Thyroid gland (tissue), 4 donors: ENCODE measurements around the gene CNPY4. TPM values are rescaled to one million over a fixed set of nuclear protein-coding genes. Genes with fewer than 3 reads are reported as not detected.

Source experiments
- DNase-seq, 2 donors: peaks; one replicate each; pipeline ENCODE4 v3.0.0-alpha.2; 2019
- H3K27ac ChIP-seq, 3 donors: fragments of 200-600 bp; sonication (generic); 1 replicate in 2 of 3; 2 replicates in 1 of 3; pipeline ENCODE4 v1.5.1; 2016 to 2019; ENCODE audit warnings: mild to moderate bottlenecking in 1 of 3, moderate library complexity in 1 of 3
- H3K27me3 ChIP-seq: fragments of 200-600 bp; sonication (generic); one replicate; pipeline ENCODE4 v1.5.1; 2019
- H3K36me3 ChIP-seq, 2 donors: fragments of 200-600 bp; sonication (generic); one replicate each; pipeline ENCODE4 v1.5.1; 2016 to 2019
- H3K4me1 ChIP-seq, 2 donors: fragments of 200-600 bp; sonication (generic); one replicate each; pipeline ENCODE4 v1.5.1; 2017 to 2019
- H3K4me3 ChIP-seq, 3 donors: fragments of 200-600 bp; sonication (generic); replicated peaks in 1 of 3; 1 replicate in 2 of 3; 2 replicates in 1 of 3; pipeline ENCODE4 v1.5.1; 2016; ENCODE audit warnings: mild to moderate bottlenecking in 1 of 3
- H3K9me3 ChIP-seq: fragments of 200-600 bp; sonication (generic); one replicate; pipeline ENCODE4 v1.5.1; 2017
- POLR2A ChIP-seq, 2 donors: fragments of 450-650 bp; IDR thresholded peaks; one replicate each; pipeline ENCODE4 v1.6.1; 2017; ENCODE audit warnings: antibody characterized with exemption in 2 of 2, mild to moderate bottlenecking in 2 of 2, moderate library complexity in 1 of 2
- WGBS, 2 donors: methylation state at CpG; one replicate each; pipeline ENCODE4 v1.1.5; 2017; 5-methylcytosine and 5-hydroxymethylcytosine counted together
- intact Hi-C: fragments of 100-400 bp; cut with DNase I; formaldehyde crosslinking; loops from one replicate; pipeline ENCODE4 v1.15.1; 2023
- total RNA-seq, 4 donors: library from RNA; depleted of rRNA; stranded (reverse); fragments of >200 nt; gene quantifications; one replicate each; pipeline ENCODE4 v1.2.3, GENCODE V29; 2016
- TF ChIP-seq, protein P1 (sequence below), 6 experiments: fragments of 200-600 bp in 3 of 6; fragments of 450-650 bp in 3 of 6; sonication (generic) in 3 of 6; IDR thresholded peaks; one replicate each; pipeline ENCODE4 v1.5.1; 2016 to 2019; ENCODE audit warnings: antibody characterized with exemption in 6 of 6, mild to moderate bottlenecking in 2 of 6, inconsistent platforms in 1 of 6, moderate library complexity in 1 of 6

CNPY4 gene
- total RNA-seq, 4 donors from 2014 or later, result 4.1 to 14.5 (median 13.1) TPM

DNA sequence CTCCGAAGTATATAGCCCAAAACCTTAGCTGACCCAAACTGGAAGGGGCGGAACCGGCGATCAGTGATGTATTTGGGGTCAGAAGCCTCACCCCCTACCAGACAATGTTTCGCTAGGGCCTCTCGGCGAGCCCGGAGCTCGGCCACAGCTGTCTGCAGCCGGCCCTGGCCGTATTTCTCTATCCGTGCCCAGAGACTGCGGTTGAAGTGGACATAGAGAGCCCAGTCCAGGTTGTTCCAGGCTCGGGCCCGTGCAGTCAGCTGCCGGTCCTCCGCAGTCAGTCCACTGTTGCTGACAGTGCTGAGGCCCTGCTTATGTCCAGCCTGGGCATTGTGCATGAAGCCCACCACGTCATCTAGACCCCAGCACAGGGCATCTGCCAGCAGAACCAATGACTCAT, 40.6 kb downstream of the CNPY4 start:
- TF ChIP-seq, protein P1, sequence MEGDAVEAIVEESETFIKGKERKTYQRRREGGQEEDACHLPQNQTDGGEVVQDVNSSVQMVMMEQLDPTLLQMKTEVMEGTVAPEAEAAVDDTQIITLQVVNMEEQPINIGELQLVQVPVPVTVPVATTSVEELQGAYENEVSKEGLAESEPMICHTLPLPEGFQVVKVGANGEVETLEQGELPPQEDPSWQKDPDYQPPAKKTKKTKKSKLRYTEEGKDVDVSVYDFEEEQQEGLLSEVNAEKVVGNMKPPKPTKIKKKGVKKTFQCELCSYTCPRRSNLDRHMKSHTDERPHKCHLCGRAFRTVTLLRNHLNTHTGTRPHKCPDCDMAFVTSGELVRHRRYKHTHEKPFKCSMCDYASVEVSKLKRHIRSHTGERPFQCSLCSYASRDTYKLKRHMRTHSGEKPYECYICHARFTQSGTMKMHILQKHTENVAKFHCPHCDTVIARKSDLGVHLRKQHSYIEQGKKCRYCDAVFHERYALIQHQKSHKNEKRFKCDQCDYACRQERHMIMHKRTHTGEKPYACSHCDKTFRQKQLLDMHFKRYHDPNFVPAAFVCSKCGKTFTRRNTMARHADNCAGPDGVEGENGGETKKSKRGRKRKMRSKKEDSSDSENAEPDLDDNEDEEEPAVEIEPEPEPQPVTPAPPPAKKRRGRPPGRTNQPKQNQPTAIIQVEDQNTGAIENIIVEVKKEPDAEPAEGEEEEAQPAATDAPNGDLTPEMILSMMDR (IDR thresholded peaks at IDR 0.05), result no peak
- no peak for TF ChIP-seq POLR2A (IDR thresholded peaks at IDR 0.05)
- DNase-seq, result no peak
- 91 to 95% methylated on average over 13 to 17 of the region's 18 CpGs for WGBS, 2 donors
- intact Hi-C loops, result no loop called here
- no peaks in the 10 kb centered on the region for H3K9me3 ChIP-seq
- H3K4me1 ChIP-seq, result peaks cover 13% of the 10 kb centered on the region in 2 donors
- H3K27me3 ChIP-seq, result no peaks in the 10 kb centered on the region
- peaks cover 0 to under 1% of the 10 kb centered on the region in 2 donors for H3K36me3 ChIP-seq
- H3K27ac ChIP-seq, result no peak overlapping the region
- H3K4me3 ChIP-seq, result no peak overlapping the region

DNA sequence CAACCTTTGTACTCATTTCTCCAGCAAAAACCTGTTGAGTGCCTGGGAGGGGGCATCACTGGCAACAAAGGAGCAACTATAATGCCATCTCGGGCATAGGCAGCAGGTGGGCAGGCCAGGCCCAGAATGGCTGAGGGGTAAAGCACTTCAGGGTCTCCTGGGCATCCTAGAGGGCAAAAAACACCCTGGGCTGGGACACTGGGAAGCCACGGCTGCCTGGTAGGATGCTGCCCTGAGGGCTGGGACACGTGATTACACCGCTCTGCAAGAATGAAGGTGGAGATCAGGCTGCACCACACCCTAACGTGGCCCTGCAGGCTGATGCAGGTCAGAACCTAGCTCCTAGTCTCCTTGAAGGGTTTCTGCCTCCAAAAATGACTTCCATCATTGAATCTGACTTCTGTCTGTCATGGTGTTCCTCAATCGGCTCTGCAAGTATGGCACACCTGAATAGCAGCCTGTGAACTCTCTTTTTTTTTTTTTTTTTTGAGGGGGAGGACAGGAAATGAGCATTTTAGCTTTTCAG, 43.6 kb downstream of the CNPY4 start:
- H3K27ac ChIP-seq, result no peak overlapping the region
- H3K27me3 ChIP-seq, result no peaks in the 10 kb centered on the region
- no peak for DNase-seq
- 56 to 64% methylated on average over 2 to 6 of the region's 6 CpGs for WGBS, 2 donors
- no peaks in the 10 kb centered on the region for H3K36me3 ChIP-seq
- intact Hi-C loops, result no loop called here
- H3K4me1 ChIP-seq, result peaks cover 5 to 7% of the 10 kb centered on the region in 2 donors
- no peaks in the 10 kb centered on the region for H3K9me3 ChIP-seq
- TF ChIP-seq, protein P1 (IDR thresholded peaks at IDR 0.05), result no peak
- TF ChIP-seq POLR2A (IDR thresholded peaks at IDR 0.05), result no peak
- H3K4me3 ChIP-seq, result no peak overlapping the region

DNA sequence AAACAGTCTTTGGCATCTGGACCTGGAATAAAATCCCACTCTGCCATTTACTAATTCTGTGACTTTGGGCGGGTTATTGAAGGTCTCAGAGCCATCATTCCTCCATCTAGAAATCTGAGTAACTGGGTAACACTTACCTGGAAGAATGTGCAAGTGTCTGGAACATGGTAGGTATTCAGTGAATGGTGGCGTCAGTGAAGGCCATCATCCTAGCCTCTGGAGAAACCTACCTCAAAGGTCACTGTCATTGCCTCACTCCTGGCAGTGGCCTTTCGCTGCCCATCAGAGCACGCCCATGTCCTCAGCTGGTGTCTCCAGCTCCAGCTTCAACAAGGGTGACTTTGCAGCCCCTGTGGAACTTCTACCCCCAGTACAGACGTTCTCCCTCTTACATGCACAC, 44.4 kb downstream of the CNPY4 start:
- no peaks in the 10 kb centered on the region for H3K36me3 ChIP-seq
- H3K4me1 ChIP-seq, result peaks cover 6 to 15% of the 10 kb centered on the region in 2 donors
- H3K9me3 ChIP-seq, result no peaks in the 10 kb centered on the region
- intact Hi-C loops, result no loop called here
- H3K27me3 ChIP-seq, result no peaks in the 10 kb centered on the region
- 89 to 93% methylated on average over 5 of the region's 5 CpGs for WGBS, 2 donors
- no peak overlapping the region for H3K4me3 ChIP-seq
- no peak for DNase-seq
- H3K27ac ChIP-seq, result no peak overlapping the region
- TF ChIP-seq, protein P1 (IDR thresholded peaks at IDR 0.05), result no peak
- no peak for TF ChIP-seq POLR2A (IDR thresholded peaks at IDR 0.05)

DNA sequence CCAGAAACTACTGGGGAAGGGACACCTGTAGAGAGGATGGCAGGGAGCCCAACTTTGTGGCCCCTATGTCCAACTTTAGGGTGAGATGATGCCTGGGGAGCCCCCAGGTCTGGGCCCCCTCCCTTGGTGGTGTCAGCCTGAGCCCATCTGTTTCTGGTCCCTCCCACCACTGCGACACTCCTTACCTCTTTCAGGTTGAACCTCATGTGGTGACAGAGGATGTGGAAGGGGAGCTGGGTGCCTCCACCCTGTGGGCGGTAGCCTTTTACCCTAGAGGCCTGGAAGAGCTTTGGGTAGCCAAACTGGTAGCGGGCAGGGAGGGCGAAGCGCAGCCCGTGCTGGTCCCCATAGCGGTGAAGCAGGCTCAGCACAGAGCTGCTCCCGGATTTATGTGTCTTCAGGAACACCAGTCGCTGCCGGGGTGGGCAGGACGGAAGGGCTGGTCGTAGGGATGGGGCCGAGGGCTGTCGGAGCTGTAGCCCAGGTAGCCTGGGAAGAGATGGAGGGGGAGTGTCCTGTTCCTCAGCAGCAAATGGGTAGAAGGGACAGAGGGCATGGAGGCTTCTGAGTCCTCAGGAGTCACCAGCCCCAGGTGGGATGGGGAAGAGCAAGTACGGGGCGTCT, 47.0 kb downstream of the CNPY4 start:
- H3K27ac ChIP-seq, result no peak overlapping the region
- H3K4me3 ChIP-seq, result no peak overlapping the region
- TF ChIP-seq, protein P1 (IDR thresholded peaks at IDR 0.05), result no peak
- no peak for TF ChIP-seq POLR2A (IDR thresholded peaks at IDR 0.05)
- intact Hi-C loops, result no loop called here
- H3K9me3 ChIP-seq, result no peaks in the 10 kb centered on the region
- H3K4me1 ChIP-seq, result peaks cover 4 to 22% of the 10 kb centered on the region in 2 donors
- WGBS, 2 donors, result 43 to 61% methylated on average over 11 to 16 of the region's 16 CpGs
- H3K27me3 ChIP-seq, result peaks cover 2% of the 10 kb centered on the region
- H3K36me3 ChIP-seq, result no peaks in the 10 kb centered on the region
- DNase-seq, result no peak
